Measurements from ENCODE around the gene SVIP. TPM values are rescaled to one million over a fixed set of nuclear protein-coding genes. Genes with fewer than 3 reads are reported as not detected.

SVIP gene, protein sequence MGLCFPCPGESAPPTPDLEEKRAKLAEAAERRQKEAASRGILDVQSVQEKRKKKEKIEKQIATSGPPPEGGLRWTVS
- total RNA-seq, result 10 to 100 TPM; 13.5 to 19.9 TPM
- polyA plus RNA-seq, result 10 to 100 TPM; 12.5 to 28.4 TPM
- long read RNA-seq, donor 1, full-length matches to known transcripts, result 2 of 5 reads
- long read RNA-seq, donor 1, partial matches to known transcripts, result 3 of 5 reads
- long read RNA-seq, donor 1, other reads (novel, unspliced or antisense), result 0 of 5 reads
- long read RNA-seq, donor 2, full-length matches to known transcripts, result 6 of 11 reads
- long read RNA-seq, donor 2, partial matches to known transcripts, result 4 of 11 reads
- long read RNA-seq, donor 2, other reads (novel, unspliced or antisense), result 1 of 11 reads

DNA sequence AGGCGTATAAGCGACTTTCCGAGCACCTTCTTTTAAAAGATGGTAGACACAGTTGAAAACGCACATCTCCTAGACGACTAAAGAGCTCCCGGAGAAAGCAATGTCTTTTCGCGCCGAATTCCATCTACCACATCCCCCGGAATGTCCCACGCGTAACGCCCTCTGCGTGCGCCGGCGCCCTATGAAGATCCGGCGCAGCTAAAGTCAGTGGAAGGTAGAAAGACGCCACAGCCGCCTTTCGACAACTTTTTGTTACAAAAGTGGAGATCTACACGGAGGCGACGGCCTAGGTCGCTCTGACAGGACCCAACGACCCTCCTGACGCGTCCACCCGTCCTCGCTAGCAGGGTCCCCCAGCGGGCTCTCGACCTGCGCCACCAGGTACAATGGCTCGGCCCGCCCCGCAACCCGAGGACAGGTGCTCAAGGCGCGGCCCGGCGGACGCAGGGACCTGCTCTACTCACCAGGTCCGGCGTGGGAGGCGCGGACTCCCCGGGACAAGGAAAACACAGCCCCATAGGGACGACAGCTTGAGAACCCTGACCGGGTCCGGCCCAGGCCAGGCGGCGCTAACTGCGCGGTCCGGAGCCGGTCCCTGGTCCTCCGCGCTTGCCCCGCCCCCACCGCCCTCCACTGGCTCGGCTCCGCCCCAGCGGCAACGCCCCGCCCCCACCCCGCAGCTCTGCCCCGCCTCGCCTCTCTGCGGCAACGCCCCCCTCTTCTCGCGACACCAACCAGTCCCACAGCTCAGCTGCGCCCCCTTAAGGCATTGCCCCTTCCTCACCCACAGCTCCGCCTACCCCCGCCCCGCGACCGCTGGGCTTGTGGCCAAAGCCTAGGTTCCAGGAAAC is at the start of gene SVIP:
SVIP (minus strand) TSS at position 571 of the 851 bp plus-strand sequence; CDS start at position 518, 53 bp downstream.
- peaks cover 0 to 5% of the 10 kb centered on the region in 2 donors for H3K36me3 ChIP-seq (ENCODE audit: control insufficient read depth in 1 of 2, insufficient read depth in 2 of 2, low read length in 1 of 2)
- H3K27me3 ChIP-seq (ENCODE audit: control insufficient read depth in 1 of 2, insufficient read depth in 2 of 2, low read length in 1 of 2), result no peaks in the 10 kb centered on the region
- H3K4me1 ChIP-seq (ENCODE audit: control insufficient read depth in 1 of 2, insufficient read depth in 2 of 2, low read length in 2 of 2), result peaks cover 0 to 2% of the 10 kb centered on the region in 2 donors
- peak; percentile 99 for ATAC-seq (ENCODE audit: low FRiP score)
- intact Hi-C loops (cut with DNase I), result no loop called here
- DNase-seq, result peak; percentile 95 to 98
- peak within 1 kb of the TSS in 1 of 2 donors; percentile 49 for H3K27ac ChIP-seq (ENCODE audit: low read depth in 1 of 2, low read length in 2 of 2)
- no peaks in the 10 kb centered on the region for H3K9me3 ChIP-seq (ENCODE audit: control insufficient read depth, low read length)
- H3K4me3 ChIP-seq (ENCODE audit: low read length in 2 of 2), result peak within 1 kb of the TSS; percentile 64 to 73
- 0 to 1% methylated on average over 71 to 79 of the region's 79 CpGs for WGBS, 2 donors

DNA sequence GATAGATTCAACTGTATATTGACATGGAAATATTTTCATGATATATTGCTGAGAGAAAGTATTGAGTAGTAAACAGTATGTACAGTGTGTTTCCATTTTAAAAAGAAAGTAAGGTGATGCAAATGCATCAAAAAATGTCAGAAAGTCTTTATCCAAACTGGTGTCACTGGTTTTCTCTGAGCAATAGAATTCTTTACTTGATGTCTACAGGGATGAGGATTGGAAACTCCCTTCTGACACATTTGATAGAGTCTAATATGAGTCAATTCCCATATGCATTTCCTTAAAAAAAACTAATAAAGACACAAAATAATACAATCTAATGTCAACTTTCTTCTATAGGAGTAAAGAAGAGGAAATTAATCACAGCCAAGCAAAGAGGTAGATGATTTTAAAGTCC is 49.0 kb upstream of the SVIP start:
- no peaks in the 10 kb centered on the region for H3K27me3 ChIP-seq (ENCODE audit: control insufficient read depth in 1 of 2, insufficient read depth in 2 of 2, low read length in 1 of 2)
- no peaks in the 10 kb centered on the region for H3K9me3 ChIP-seq (ENCODE audit: control insufficient read depth, low read length)
- H3K27ac ChIP-seq (ENCODE audit: low read depth in 1 of 2, low read length in 2 of 2), result no peak overlapping the region
- intact Hi-C loops (cut with DNase I), result no loop called here
- ATAC-seq (ENCODE audit: low FRiP score), result no peak
- H3K4me3 ChIP-seq (ENCODE audit: low read length in 2 of 2), result no peak overlapping the region
- no peaks in the 10 kb centered on the region for H3K4me1 ChIP-seq (ENCODE audit: control insufficient read depth in 1 of 2, insufficient read depth in 2 of 2, low read length in 2 of 2)
- DNase-seq, result no peak
- H3K36me3 ChIP-seq (ENCODE audit: control insufficient read depth in 1 of 2, insufficient read depth in 2 of 2, low read length in 1 of 2), result no peaks in the 10 kb centered on the region

DNA sequence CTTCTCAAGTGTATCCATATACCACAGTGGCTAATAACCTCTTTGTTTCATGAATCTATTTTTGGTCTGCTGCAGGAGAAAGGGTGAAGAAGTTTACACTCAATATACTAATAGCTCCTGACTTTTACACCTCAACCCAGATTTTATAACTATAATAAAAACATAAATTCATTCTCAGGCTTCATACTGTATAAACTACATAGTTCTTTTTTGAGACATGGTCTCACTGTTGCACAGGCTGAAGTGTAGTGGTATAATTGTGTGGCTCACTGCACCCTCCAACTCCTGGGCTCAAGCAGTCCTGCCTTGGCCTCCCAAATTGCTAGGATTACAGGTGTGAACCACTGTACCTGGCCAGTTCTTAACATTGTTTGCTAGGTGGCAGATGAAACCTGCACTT is 48.4 kb upstream of the SVIP start:
- no peaks in the 10 kb centered on the region for H3K9me3 ChIP-seq (ENCODE audit: control insufficient read depth, low read length)
- H3K27ac ChIP-seq (ENCODE audit: low read depth in 1 of 2, low read length in 2 of 2), result no peak overlapping the region
- no peaks in the 10 kb centered on the region for H3K4me1 ChIP-seq (ENCODE audit: control insufficient read depth in 1 of 2, insufficient read depth in 2 of 2, low read length in 2 of 2)
- H3K27me3 ChIP-seq (ENCODE audit: control insufficient read depth in 1 of 2, insufficient read depth in 2 of 2, low read length in 1 of 2), result no peaks in the 10 kb centered on the region
- ATAC-seq (ENCODE audit: low FRiP score) (no peak), DNase-seq (no peak)
- intact Hi-C loops (cut with DNase I), result no loop called here
- H3K4me3 ChIP-seq (ENCODE audit: low read length in 2 of 2), result no peak overlapping the region
- no peaks in the 10 kb centered on the region for H3K36me3 ChIP-seq (ENCODE audit: control insufficient read depth in 1 of 2, insufficient read depth in 2 of 2, low read length in 1 of 2)

DNA sequence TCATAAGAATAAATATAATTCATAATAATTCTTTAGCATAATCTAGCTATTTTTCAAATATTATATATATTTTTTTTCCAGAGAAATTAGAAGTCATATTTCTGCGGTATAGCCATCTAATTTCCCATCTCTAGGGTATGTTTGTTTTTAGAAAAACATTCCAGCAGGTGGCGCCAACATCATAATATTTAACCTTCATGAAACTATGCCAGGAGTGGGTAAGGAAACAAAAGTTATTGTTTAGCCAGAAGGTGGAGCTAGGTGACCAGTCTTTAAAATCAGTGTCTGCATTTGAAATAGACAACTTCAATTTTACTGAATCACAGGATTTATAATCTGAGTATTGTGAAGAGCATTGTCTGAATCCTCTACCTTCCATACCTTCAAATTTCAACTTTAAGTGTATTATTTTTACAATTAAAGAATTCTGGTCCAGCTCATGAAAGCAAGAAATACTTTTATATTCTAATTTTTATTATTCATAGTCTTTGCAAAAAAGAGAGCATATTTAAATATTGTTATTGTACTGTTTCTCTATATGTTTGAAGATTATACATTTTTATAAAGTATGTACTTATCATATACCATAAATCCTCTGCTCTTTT is 46.4 kb upstream of the SVIP start:
- H3K27me3 ChIP-seq (ENCODE audit: control insufficient read depth in 1 of 2, insufficient read depth in 2 of 2, low read length in 1 of 2), result no peaks in the 10 kb centered on the region
- no peaks in the 10 kb centered on the region for H3K4me1 ChIP-seq (ENCODE audit: control insufficient read depth in 1 of 2, insufficient read depth in 2 of 2, low read length in 2 of 2)
- H3K4me3 ChIP-seq (ENCODE audit: low read length in 2 of 2), result no peak overlapping the region
- ATAC-seq (ENCODE audit: low FRiP score) (peak; percentile 85), DNase-seq (no peak)
- no peaks in the 10 kb centered on the region for H3K9me3 ChIP-seq (ENCODE audit: control insufficient read depth, low read length)
- no peak overlapping the region for H3K27ac ChIP-seq (ENCODE audit: low read depth in 1 of 2, low read length in 2 of 2)
- intact Hi-C loops (cut with DNase I), result no loop called here
- 1 to 3% methylated on average over 2 of the region's 2 CpGs for WGBS, 2 donors
- no peaks in the 10 kb centered on the region for H3K36me3 ChIP-seq (ENCODE audit: control insufficient read depth in 1 of 2, insufficient read depth in 2 of 2, low read length in 1 of 2)

DNA sequence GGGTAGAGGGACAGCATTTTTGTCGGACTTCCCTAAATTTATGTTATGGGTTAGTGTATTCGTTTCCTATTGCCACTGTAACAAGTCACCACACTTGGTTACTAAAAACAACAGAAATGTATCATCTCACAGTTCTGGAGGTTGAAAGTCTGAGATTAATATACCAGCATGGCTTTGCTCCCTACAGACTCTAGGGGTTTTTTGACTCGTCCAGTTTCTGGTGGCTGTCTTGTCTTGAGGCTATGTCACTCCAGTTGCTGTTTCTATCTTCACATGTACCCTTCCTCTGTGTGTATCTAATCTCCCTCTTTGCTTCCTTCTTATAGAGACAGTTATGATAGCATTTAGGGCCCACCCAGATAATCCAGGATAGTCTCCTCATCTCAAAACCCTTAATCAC is 39.7 kb upstream of the SVIP start:
- no peak overlapping the region for H3K4me3 ChIP-seq (ENCODE audit: low read length in 2 of 2)
- intact Hi-C loops (cut with DNase I), result no loop called here
- ATAC-seq (ENCODE audit: low FRiP score) (no peak), DNase-seq (no peak)
- no peaks in the 10 kb centered on the region for H3K36me3 ChIP-seq (ENCODE audit: control insufficient read depth in 1 of 2, insufficient read depth in 2 of 2, low read length in 1 of 2)
- 85 to 88% methylated on average over 3 of the region's 3 CpGs for WGBS, 2 donors
- no peak overlapping the region for H3K27ac ChIP-seq (ENCODE audit: low read depth in 1 of 2, low read length in 2 of 2)
- no peaks in the 10 kb centered on the region for H3K27me3 ChIP-seq (ENCODE audit: control insufficient read depth in 1 of 2, insufficient read depth in 2 of 2, low read length in 1 of 2)
- H3K9me3 ChIP-seq (ENCODE audit: control insufficient read depth, low read length), result no peaks in the 10 kb centered on the region
- no peaks in the 10 kb centered on the region for H3K4me1 ChIP-seq (ENCODE audit: control insufficient read depth in 1 of 2, insufficient read depth in 2 of 2, low read length in 2 of 2)

DNA sequence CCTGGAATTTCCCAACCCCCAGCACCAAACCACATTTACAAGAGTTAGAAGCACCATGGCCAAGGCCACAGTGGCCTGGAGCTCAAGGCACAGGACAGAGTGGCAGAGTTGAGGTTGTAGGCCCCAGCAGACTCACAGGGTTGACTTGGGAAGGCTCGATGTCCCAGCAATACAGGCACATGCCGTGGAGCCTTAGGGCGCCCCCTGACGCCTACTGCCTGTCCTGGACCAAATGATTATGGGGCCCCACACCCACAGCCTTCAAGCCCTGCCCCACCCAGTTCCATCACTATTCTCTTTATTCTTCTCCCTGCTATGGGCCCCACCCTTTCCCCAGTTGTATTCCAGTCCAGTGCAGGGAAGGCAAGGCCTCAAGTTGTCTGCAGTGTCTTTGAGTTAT is 30.6 kb upstream of the SVIP start, which contains the start of gene CCDC179:
CCDC179 (minus strand) TSS at position 234 of the 400 bp plus-strand sequence; CDS start at position 181, 53 bp downstream.
- 96 to 98% methylated on average over 4 of the region's 4 CpGs for WGBS, 2 donors

DNA sequence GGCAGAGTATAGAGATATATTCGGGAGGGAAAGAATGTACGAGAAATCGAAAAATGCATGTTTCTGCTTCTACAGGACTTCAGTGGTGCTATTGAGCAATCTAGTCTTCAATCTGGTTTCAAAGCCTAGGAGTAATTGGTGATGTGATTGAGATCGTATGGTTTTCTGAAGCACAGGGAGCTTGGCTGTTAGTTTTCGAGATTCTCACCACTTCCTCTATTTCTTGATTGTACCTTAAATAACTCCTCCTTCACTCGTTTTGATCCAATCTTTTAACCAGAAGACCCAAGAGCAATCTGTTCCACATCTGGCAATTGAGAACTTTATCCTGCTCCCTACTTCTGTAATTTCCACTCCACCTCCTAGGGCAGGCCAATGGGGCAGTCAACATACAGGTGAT is 30.2 kb upstream of the SVIP start:
- 88 to 90% methylated on average over 6 of the region's 6 CpGs for WGBS, 2 donors
- ATAC-seq (ENCODE audit: low FRiP score), result no peak
- H3K4me1 ChIP-seq (ENCODE audit: control insufficient read depth in 1 of 2, insufficient read depth in 2 of 2, low read length in 2 of 2), result no peaks in the 10 kb centered on the region
- no peak for DNase-seq
- H3K27ac ChIP-seq (ENCODE audit: low read depth in 1 of 2, low read length in 2 of 2), result no peak overlapping the region
- intact Hi-C loops (cut with DNase I), result no loop called here
- H3K36me3 ChIP-seq (ENCODE audit: control insufficient read depth in 1 of 2, insufficient read depth in 2 of 2, low read length in 1 of 2), result no peaks in the 10 kb centered on the region
- no peak overlapping the region for H3K4me3 ChIP-seq (ENCODE audit: low read length in 2 of 2)
- no peaks in the 10 kb centered on the region for H3K9me3 ChIP-seq (ENCODE audit: control insufficient read depth, low read length)
- no peaks in the 10 kb centered on the region for H3K27me3 ChIP-seq (ENCODE audit: control insufficient read depth in 1 of 2, insufficient read depth in 2 of 2, low read length in 1 of 2)

More for the DNA sequence above, 30.6 kb upstream of the SVIP start, which contains the start of gene CCDC179:
- Histone ChIP-seq H3K4me3 (ENCODE audit: low read length in 2 of 2) (no peak within 1 kb of the TSS), H3K27me3 (ENCODE audit: control insufficient read depth in 1 of 2, insufficient read depth in 2 of 2, low read length in 1 of 2) (no peaks in the 10 kb centered on the region), H3K4me1 (ENCODE audit: control insufficient read depth in 1 of 2, insufficient read depth in 2 of 2, low read length in 2 of 2) (no peaks in the 10 kb centered on the region), H3K36me3 (ENCODE audit: control insufficient read depth in 1 of 2, insufficient read depth in 2 of 2, low read length in 1 of 2) (no peaks in the 10 kb centered on the region), H3K27ac (ENCODE audit: low read depth in 1 of 2, low read length in 2 of 2) (no peak within 1 kb of the TSS), H3K9me3 (ENCODE audit: control insufficient read depth, low read length) (no peaks in the 10 kb centered on the region)
- DNase-seq (no peak), ATAC-seq (ENCODE audit: low FRiP score) (peak; percentile 50)
- intact Hi-C loops (cut with DNase I), result no loop called here

DNA sequence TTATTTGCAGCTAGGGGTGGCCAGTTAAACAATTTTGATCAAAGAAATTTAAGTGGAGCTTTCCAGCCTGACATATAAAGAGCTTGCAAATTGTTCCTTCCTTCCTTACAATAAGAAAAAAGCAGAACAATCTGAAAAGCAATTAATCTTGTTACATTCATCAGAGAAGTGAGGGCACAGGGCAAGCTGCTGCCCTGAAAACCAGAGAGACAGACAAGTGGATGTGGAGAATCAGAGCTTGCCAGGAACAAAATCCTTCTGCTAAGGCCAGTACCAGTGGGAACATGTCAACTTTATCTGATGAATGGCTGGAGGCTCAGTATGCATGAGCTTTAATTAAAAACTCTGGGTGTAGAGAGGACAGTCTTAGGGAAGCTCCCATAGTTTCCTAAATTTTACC is 21.9 kb upstream of the SVIP start:
- no peak overlapping the region for H3K4me3 ChIP-seq (ENCODE audit: low read length in 2 of 2)
- intact Hi-C loops (cut with DNase I), result no loop called here
- H3K27me3 ChIP-seq (ENCODE audit: control insufficient read depth in 1 of 2, insufficient read depth in 2 of 2, low read length in 1 of 2), result no peaks in the 10 kb centered on the region
- no peaks in the 10 kb centered on the region for H3K4me1 ChIP-seq (ENCODE audit: control insufficient read depth in 1 of 2, insufficient read depth in 2 of 2, low read length in 2 of 2)
- no peaks in the 10 kb centered on the region for H3K36me3 ChIP-seq (ENCODE audit: control insufficient read depth in 1 of 2, insufficient read depth in 2 of 2, low read length in 1 of 2)
- DNase-seq, result no peak
- H3K9me3 ChIP-seq (ENCODE audit: control insufficient read depth, low read length), result peaks cover 4% of the 10 kb centered on the region
- no peak overlapping the region for H3K27ac ChIP-seq (ENCODE audit: low read depth in 1 of 2, low read length in 2 of 2)
- no peak for ATAC-seq (ENCODE audit: low FRiP score)
